CD14-positive monocyte (primary cell): Measurements from ENCODE around the gene TRAPPC8. TPM values are rescaled to one million over a fixed set of nuclear protein-coding genes. Genes with fewer than 3 reads are reported as not detected.
"Not testable (repeated sequence)": the region's sequence is repeated elsewhere in the genome, so short reads cannot be mapped to it uniquely, and the experiment has no call there.

ENCODE experiments used
- DNase-seq, 3 donors: peaks; one replicate each; pipeline ENCODE4 v3.0.0-alpha.2; 2011 to 2022
- H2AFZ ChIP-seq: 2 replicates; pipeline ENCODE4 v1.6.0; 2012; ENCODE audit warnings: mild to moderate bottlenecking, low read depth, low read length, inconsistent platforms; ENCODE audit not compliant: insufficient read depth, poor library complexity, severe bottlenecking
- H3K27ac ChIP-seq, 2 donors: 1 replicate in 1 of 2; 2 replicates in 1 of 2; pipeline ENCODE4 v1.5.1; 2012 to 2013; ENCODE audit warnings: low read length in 2 of 2, control low read depth in 1 of 2, inconsistent platforms in 1 of 2, low read depth in 1 of 2, mild to moderate bottlenecking in 1 of 2
- H3K27me3 ChIP-seq, 2 donors: one replicate each; pipeline versions ENCODE4 v1.6.0 to v1.6.1; 2011 to 2013; ENCODE audit warnings: low read length in 2 of 2; ENCODE audit not compliant: control insufficient read depth in 2 of 2, insufficient read depth in 2 of 2
- H3K36me3 ChIP-seq, 2 donors: replicated peaks in 1 of 2; 1 replicate in 1 of 2; 2 replicates in 1 of 2; pipeline versions ENCODE4 v1.5.1 to v1.6.1; 2012 to 2013; ENCODE audit warnings: low read length in 2 of 2, control low read depth in 1 of 2, inconsistent platforms in 1 of 2, mild to moderate bottlenecking in 1 of 2; ENCODE audit not compliant: insufficient read depth in 2 of 2, control insufficient read depth in 1 of 2
- H3K4me1 ChIP-seq, 2 donors: 1 replicate in 1 of 2; 2 replicates in 1 of 2; pipeline versions ENCODE4 v1.5.1 to v1.6.1; 2012 to 2013; ENCODE audit warnings: low read length in 2 of 2, control low read depth in 1 of 2, inconsistent platforms in 1 of 2, mild to moderate bottlenecking in 1 of 2, moderate library complexity in 1 of 2; ENCODE audit not compliant: insufficient read depth in 2 of 2, control insufficient read depth in 1 of 2
- H3K4me2 ChIP-seq: replicated peaks from 2 replicates; pipeline ENCODE3; 2012; ENCODE audit warnings: low read length, moderate library complexity, mild to moderate bottlenecking; ENCODE audit not compliant: poor library complexity, severe bottlenecking; ENCODE audit errors: extremely low read depth
- H3K4me3 ChIP-seq, 3 experiments: fragments of 200-600 bp in 1 of 3; sonication (generic) in 1 of 3; replicated peaks in 1 of 3; 1 replicate in 2 of 3; 2 replicates in 1 of 3; pipeline ENCODE4 v1.5.1; 2011 to 2013; ENCODE audit warnings: low read length in 3 of 3, mild to moderate bottlenecking in 3 of 3, control low read depth in 2 of 3, low read depth in 2 of 3, inconsistent platforms in 1 of 3, moderate library complexity in 1 of 3
- H3K79me2 ChIP-seq: 2 replicates; pipeline ENCODE4 v1.6.0; 2012; ENCODE audit warnings: mild to moderate bottlenecking, control low read depth, inconsistent platforms, low read length, moderate library complexity; ENCODE audit not compliant: insufficient read depth
- H3K9ac ChIP-seq: 2 replicates; pipeline ENCODE4 v1.6.0; 2017; ENCODE audit warnings: low read length, mild to moderate bottlenecking; ENCODE audit not compliant: insufficient read depth, poor library complexity, severe bottlenecking
- H3K9me3 ChIP-seq, 2 donors: replicated peaks in 1 of 2; 1 replicate in 1 of 2; 2 replicates in 1 of 2; pipeline versions ENCODE4 v1.5.1 to v1.6.1; 2012 to 2013; ENCODE audit warnings: low read length in 2 of 2, control low read depth in 1 of 2; ENCODE audit not compliant: control insufficient read depth in 1 of 2, insufficient read depth in 1 of 2
- H4K20me1 ChIP-seq: 2 replicates; pipeline ENCODE4 v1.6.0; 2012; ENCODE audit warnings: mild to moderate bottlenecking, low read length, control low read depth, moderate library complexity; ENCODE audit not compliant: insufficient read depth
- H3K27ac Mint-ChIP-seq, 7 donors: one replicate each; pipeline ENCODE4 v1.8.0; 2020; ENCODE audit warnings: mild to moderate bottlenecking in 7 of 7, mixed read lengths in 7 of 7, moderate library complexity in 6 of 7, inconsistent platforms in 2 of 7
- H3K27me3 Mint-ChIP-seq, 3 donors: one replicate each; pipeline ENCODE4 v1.8.0; 2021 to 2022; ENCODE audit warnings: low read depth in 3 of 3, mild to moderate bottlenecking in 3 of 3, mixed read lengths in 3 of 3, moderate library complexity in 3 of 3, inconsistent platforms in 1 of 3
- H3K36me3 Mint-ChIP-seq, 2 donors: one replicate each; pipeline ENCODE4 v1.8.0; 2020; ENCODE audit warnings: mixed read lengths in 2 of 2, inconsistent platforms in 1 of 2, mild to moderate bottlenecking in 1 of 2
- H3K4me1 Mint-ChIP-seq: one replicate; pipeline ENCODE4 v1.8.0; 2020; ENCODE audit warnings: mild to moderate bottlenecking, mixed read lengths
- H3K4me3 Mint-ChIP-seq, 2 donors: one replicate each; pipeline ENCODE4 v1.8.0; 2020; ENCODE audit warnings: mild to moderate bottlenecking in 2 of 2, mixed read lengths in 2 of 2, moderate library complexity in 1 of 2
- H3K9me3 Mint-ChIP-seq, 7 donors: one replicate each; pipeline ENCODE4 v1.8.0; 2020 to 2022; ENCODE audit warnings: mixed read lengths in 7 of 7, mild to moderate bottlenecking in 6 of 7, moderate library complexity in 6 of 7, inconsistent platforms in 2 of 7
- WGBS: methylation state at CpG from one replicate; pipeline ENCODE4 v1.1.5; 2013; ENCODE audit warnings: missing lambda C conversion rate; ENCODE audit not compliant: insufficient coverage; 5-methylcytosine and 5-hydroxymethylcytosine counted together
- intact Hi-C, 2 donors: fragments of 100-400 bp; cut with micrococcal nuclease; formaldehyde crosslinking; loops; one replicate each; pipeline versions ENCODE4 v1.15.0 to v1.15.1; 2023
- polyA plus RNA-seq, 3 donors: library from polyadenylated mRNA; depleted of rRNA in 1 of 3; unstranded in 2 of 3; stranded (reverse) in 1 of 3; fragments of 300-500 nt in 2 of 3; fragments of >200 nt in 1 of 3; fragmentation: Illumina TruSeq in 2 of 3; gene quantifications; 1 replicate in 2 of 3; 2 replicates in 1 of 3; pipeline ENCODE4 v1.2.3, GENCODE V29; 2012 to 2021
- TF ChIP-seq, protein P1 (sequence below): fragments of 200-600 bp; IDR thresholded peaks from one replicate; pipeline ENCODE4 v1.8.0; 2022; ENCODE audit warnings: antibody characterized with exemption, mild to moderate bottlenecking

The TRAPPC8 gene
- polyA plus RNA-seq, 3 donors: 16.2 to 52.7 (median 22.1) TPM

DNA sequence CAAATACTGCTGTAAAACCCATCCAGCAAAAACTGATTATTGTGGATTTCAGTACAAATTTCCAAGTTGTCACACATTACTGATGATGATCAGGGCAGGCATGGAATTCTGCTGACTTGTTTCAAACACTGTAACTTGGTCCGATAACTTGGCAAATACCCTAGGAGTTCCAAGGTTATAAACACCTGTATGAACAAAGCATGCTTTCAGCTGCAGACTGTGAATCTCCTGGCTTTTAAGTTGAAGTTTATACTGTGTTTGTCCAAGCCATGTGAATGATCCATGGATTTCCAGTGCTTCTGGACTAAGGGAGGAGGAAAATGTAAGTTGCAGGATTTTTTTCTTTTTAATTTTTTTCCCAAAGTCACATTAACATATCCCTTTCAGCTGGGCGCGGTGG lies 112.2 kb downstream of the TRAPPC8 start:
- Mint-ChIP-seq H3K27ac (no peak overlapping the region), H3K27me3 (no peaks in the 10 kb centered on the region)
- H3K4me1 ChIP-seq: peaks cover 0 to 3% of the 10 kb centered on the region in 2 donors

DNA sequence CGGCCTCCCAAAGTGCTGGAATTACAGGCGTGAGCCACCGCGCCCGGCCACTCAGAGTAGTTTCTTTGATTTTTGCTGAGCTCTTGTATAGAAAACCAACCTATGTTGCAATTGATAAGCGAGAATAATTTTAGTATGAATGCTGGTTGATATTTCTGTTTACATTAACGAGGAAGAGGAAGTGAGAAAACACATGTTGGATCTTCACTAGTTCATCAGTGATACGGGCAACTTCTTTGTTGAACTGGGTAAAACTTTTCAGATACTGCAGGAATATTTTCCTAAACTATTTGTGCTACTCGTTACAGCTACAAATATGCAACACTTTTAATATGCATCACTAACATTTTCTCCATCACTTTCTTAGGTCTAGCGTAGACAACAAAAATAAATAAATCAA lies 114.3 kb downstream of the TRAPPC8 start:
- Histone ChIP-seq H3K4me3 (no peak overlapping the region), H3K27ac (no peak overlapping the region), H3K79me2 (no peaks in the 10 kb centered on the region), H3K9me3 (no peaks in the 10 kb centered on the region), H3K4me1 (peaks cover 0 to 3% of the 10 kb centered on the region in 2 donors), H3K36me3 (peaks cover 28 to 47% of the 10 kb centered on the region in 2 donors), H3K27me3 (no peaks in the 10 kb centered on the region), H2AFZ (no peak overlapping the region), H3K9ac (no peak overlapping the region), H3K4me2 (no peak overlapping the region), H4K20me1 (no peaks in the 10 kb centered on the region)
- Mint-ChIP-seq H3K9me3 (peaks cover 0 to 3% (median 0%) of the 10 kb centered on the region in 7 donors), H3K4me1 (peaks cover 12% of the 10 kb centered on the region), H3K36me3 (peaks cover 40 to 42% of the 10 kb centered on the region in 2 donors), H3K4me3 (no peak overlapping the region), H3K27me3 (no peaks in the 10 kb centered on the region), H3K27ac (no peak overlapping the region)
- 50% methylated on average over 4 of the region's 10 CpGs for WGBS
- intact Hi-C loops: no loop called here
- TF ChIP-seq, protein P1, sequence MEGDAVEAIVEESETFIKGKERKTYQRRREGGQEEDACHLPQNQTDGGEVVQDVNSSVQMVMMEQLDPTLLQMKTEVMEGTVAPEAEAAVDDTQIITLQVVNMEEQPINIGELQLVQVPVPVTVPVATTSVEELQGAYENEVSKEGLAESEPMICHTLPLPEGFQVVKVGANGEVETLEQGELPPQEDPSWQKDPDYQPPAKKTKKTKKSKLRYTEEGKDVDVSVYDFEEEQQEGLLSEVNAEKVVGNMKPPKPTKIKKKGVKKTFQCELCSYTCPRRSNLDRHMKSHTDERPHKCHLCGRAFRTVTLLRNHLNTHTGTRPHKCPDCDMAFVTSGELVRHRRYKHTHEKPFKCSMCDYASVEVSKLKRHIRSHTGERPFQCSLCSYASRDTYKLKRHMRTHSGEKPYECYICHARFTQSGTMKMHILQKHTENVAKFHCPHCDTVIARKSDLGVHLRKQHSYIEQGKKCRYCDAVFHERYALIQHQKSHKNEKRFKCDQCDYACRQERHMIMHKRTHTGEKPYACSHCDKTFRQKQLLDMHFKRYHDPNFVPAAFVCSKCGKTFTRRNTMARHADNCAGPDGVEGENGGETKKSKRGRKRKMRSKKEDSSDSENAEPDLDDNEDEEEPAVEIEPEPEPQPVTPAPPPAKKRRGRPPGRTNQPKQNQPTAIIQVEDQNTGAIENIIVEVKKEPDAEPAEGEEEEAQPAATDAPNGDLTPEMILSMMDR: no peak
- no peak for DNase-seq

More for the DNA sequence above, 112.2 kb downstream of the TRAPPC8 start:
- no peak overlapping the region for H2AFZ ChIP-seq
- Mint-ChIP-seq H3K4me1 (peaks cover 12% of the 10 kb centered on the region), H3K36me3 (peaks cover 52 to 59% of the 10 kb centered on the region in 2 donors), H3K9me3 (peaks cover 0 to 3% (median 0%) of the 10 kb centered on the region in 7 donors), H3K4me3 (no peak overlapping the region)
- H3K9me3 ChIP-seq: no peaks in the 10 kb centered on the region
- TF ChIP-seq, protein P1: no peak
- H3K9ac ChIP-seq: no peak overlapping the region
- H3K36me3 ChIP-seq: peaks cover 43 to 68% of the 10 kb centered on the region in 2 donors
- no peaks in the 10 kb centered on the region for H3K79me2 ChIP-seq
- WGBS: 100% methylated on average over 2 of the region's 3 CpGs
- H3K4me2 ChIP-seq: no peak overlapping the region
- no peak overlapping the region for H3K4me3 ChIP-seq
- H4K20me1 ChIP-seq: no peaks in the 10 kb centered on the region
- no peak for DNase-seq
- intact Hi-C loops: no loop called here
- no peaks in the 10 kb centered on the region for H3K27me3 ChIP-seq
- H3K27ac ChIP-seq: no peak overlapping the region

DNA sequence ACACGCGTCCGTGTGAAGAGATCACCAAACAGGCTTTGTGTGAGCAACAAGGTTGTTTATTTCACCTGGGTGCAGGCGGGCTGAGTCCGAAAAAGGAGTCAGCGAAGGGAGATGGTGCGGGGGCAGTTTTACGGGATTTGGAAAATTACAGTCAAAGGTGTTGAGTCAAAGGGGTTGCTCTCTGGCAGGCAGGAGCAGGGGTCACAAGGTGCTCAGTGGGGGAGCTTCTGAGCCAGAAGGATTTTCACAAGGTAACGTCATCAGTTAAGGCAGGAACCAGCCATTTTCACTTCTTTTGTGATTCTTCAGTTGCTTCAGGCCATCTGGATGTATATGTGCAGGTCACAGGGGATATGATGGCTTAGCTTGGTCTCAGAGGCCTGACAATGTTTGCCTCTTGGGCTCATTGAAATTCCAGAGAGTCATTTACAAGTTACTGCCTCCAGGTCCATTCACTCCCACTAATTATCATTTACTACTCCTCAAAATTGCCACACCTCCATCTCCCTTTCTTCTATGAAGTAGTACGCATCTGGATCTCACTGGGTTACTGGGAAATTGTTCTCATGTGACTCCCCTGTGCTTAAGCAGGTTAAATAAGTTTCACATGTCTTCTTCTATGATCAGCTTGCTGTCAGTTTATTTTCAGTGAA lies 116.1 kb downstream of the TRAPPC8 start:
- H3K9me3 ChIP-seq, H3K4me2 ChIP-seq, H3K4me1 ChIP-seq, DNase-seq, H3K27ac ChIP-seq, H2AFZ ChIP-seq, H3K9me3 Mint-ChIP-seq, H3K79me2 ChIP-seq, H3K27ac Mint-ChIP-seq, H3K27me3 Mint-ChIP-seq, H4K20me1 ChIP-seq, H3K27me3 ChIP-seq, intact Hi-C loops, H3K4me3 ChIP-seq, H3K9ac ChIP-seq, H3K4me3 Mint-ChIP-seq: not testable (repeated sequence)
- WGBS: 100% methylated on average over 8 of the region's 10 CpGs
- H3K4me1 Mint-ChIP-seq: peaks cover 12% of the 10 kb centered on the region
- H3K36me3 ChIP-seq: peaks cover 16 to 31% of the 10 kb centered on the region in 2 donors
- H3K36me3 Mint-ChIP-seq: peaks cover 30% of the 10 kb centered on the region in 2 donors
